Astrocyte (in vitro differentiated cells and primary cell): ENCODE measurements around the gene EMB. TPM values are rescaled to one million over a fixed set of nuclear protein-coding genes. Genes with fewer than 3 reads are reported as not detected.
"Not testable (repeated sequence)": the region's sequence is repeated elsewhere in the genome, so short reads cannot be mapped to it uniquely, and the experiment has no call there.

Source experiments
- DNase-seq: peaks from one replicate; pipeline ENCODE4 v3.0.0-alpha.2; 2010; ENCODE audit warnings: low read depth
- FAIRE-seq: peaks from 2 replicates; lab custom pipeline; 2011; peaks lifted over from hg19 to GRCh38; lab: Jason Lieb, UNC
- H2AFZ ChIP-seq: 2 replicates; pipeline ENCODE4 v1.6.0; 2012; ENCODE audit warnings: low read depth, low read length, inconsistent platforms
- H3K27ac ChIP-seq: 2 replicates; pipeline ENCODE4 v1.5.1; 2011; ENCODE audit warnings: low read depth, low read length, inconsistent platforms
- H3K27me3 ChIP-seq: 2 replicates; pipeline ENCODE4 v1.6.0; 2011; ENCODE audit warnings: low read length, inconsistent platforms; ENCODE audit not compliant: insufficient read depth
- H3K36me3 ChIP-seq: 2 replicates; pipeline ENCODE4 v1.5.1; 2011; ENCODE audit warnings: low read length, inconsistent platforms; ENCODE audit not compliant: insufficient read depth
- H3K4me1 ChIP-seq: 2 replicates; pipeline ENCODE4 v1.5.1; 2011; ENCODE audit warnings: low read length, inconsistent platforms; ENCODE audit not compliant: insufficient read depth
- H3K4me2 ChIP-seq: 2 replicates; pipeline ENCODE4 v1.6.0; 2012; ENCODE audit warnings: low read length, inconsistent platforms
- H3K4me3 ChIP-seq: 2 replicates; pipeline ENCODE4 v1.5.1; 2011; ENCODE audit warnings: low read depth, mild to moderate bottlenecking, low read length, inconsistent platforms; ENCODE audit not compliant: insufficient read depth
- H3K79me2 ChIP-seq: 2 replicates; pipeline ENCODE4 v1.6.0; 2012; ENCODE audit warnings: mild to moderate bottlenecking, low read length, inconsistent platforms; ENCODE audit not compliant: insufficient read depth
- H3K9ac ChIP-seq: 2 replicates; pipeline ENCODE4 v1.6.0; 2012; ENCODE audit warnings: mild to moderate bottlenecking, low read length, inconsistent platforms
- H3K9me3 ChIP-seq: 2 replicates; pipeline ENCODE4 v1.5.1; 2012; ENCODE audit warnings: low read depth, mild to moderate bottlenecking, low read length, inconsistent platforms; ENCODE audit not compliant: insufficient read depth
- H4K20me1 ChIP-seq: 2 replicates; pipeline ENCODE4 v1.6.0; 2012; ENCODE audit warnings: low read length, inconsistent platforms; ENCODE audit not compliant: insufficient read depth
- H3K27ac Mint-ChIP-seq: one replicate; pipeline ENCODE4 v1.8.0; 2021; ENCODE audit warnings: mild to moderate bottlenecking, mixed read lengths; ENCODE audit not compliant: unreplicated experiment
- H3K27me3 Mint-ChIP-seq: one replicate; pipeline ENCODE4 v1.8.0; 2021; ENCODE audit warnings: low read depth, mixed read lengths; ENCODE audit not compliant: unreplicated experiment
- H3K36me3 Mint-ChIP-seq: one replicate; pipeline ENCODE4 v1.8.0; 2021; ENCODE audit warnings: low read depth, mixed read lengths; ENCODE audit not compliant: unreplicated experiment
- H3K4me1 Mint-ChIP-seq: one replicate; pipeline ENCODE4 v1.8.0; 2021; ENCODE audit warnings: low read depth, mixed read lengths; ENCODE audit not compliant: unreplicated experiment
- H3K4me3 Mint-ChIP-seq: one replicate; pipeline ENCODE4 v1.8.0; 2021; ENCODE audit warnings: mild to moderate bottlenecking, moderate library complexity, mixed read lengths; ENCODE audit not compliant: unreplicated experiment
- H3K9me3 Mint-ChIP-seq: one replicate; pipeline ENCODE4 v1.8.0; 2021; ENCODE audit warnings: mild to moderate bottlenecking, mixed read lengths; ENCODE audit not compliant: unreplicated experiment
- CTCF ChIP-seq: IDR thresholded peaks from 2 replicates; pipeline ENCODE4 v1.5.1; 2011; ENCODE audit warnings: low read depth, mild to moderate bottlenecking, inconsistent platforms, low read length, moderate library complexity; ENCODE audit not compliant: insufficient read depth
- EZH2 ChIP-seq: IDR thresholded peaks from 2 replicates; pipeline ENCODE4 v1.6.1; 2012; ENCODE audit warnings: mild to moderate bottlenecking, low read length, inconsistent platforms; ENCODE audit not compliant: insufficient read depth
- total RNA-seq: library from RNA; stranded (reverse); gene quantifications from 2 replicates; pipeline ENCODE4 v1.2.1, GENCODE V29; 2021

EMB gene
- total RNA-seq, 1 donor from 2014 or later = 25.7 TPM

- H3K4me3 Mint-ChIP-seq = not testable (repeated sequence)
- H3K9me3 Mint-ChIP-seq = peaks cover 20% of the 10 kb centered on the region
Observed at GRCh38 chr5:50369287-50370033, 71.6 kb downstream of the EMB start.

GRCh38 chr5:50365426-50366251 is 75.4 kb downstream of the EMB start:
- DNase-seq (no peak), FAIRE-seq (no peak)
- Mint-ChIP-seq H3K36me3 (peaks cover 6% of the 10 kb centered on the region), H3K4me1 (no peaks in the 10 kb centered on the region), H3K9me3 (peaks cover 19% of the 10 kb centered on the region), H3K27ac (no peak overlapping the region), H3K27me3 (no peaks in the 10 kb centered on the region), H3K4me3 (no peak overlapping the region)
- peaks cover 3% of the 10 kb centered on the region for H3K9me3 ChIP-seq
- H2AFZ ChIP-seq = no peak overlapping the region
- H4K20me1 ChIP-seq = no peaks in the 10 kb centered on the region
- TF ChIP-seq EZH2 (no peak), CTCF (no peak)
- no peak overlapping the region for H3K4me3 ChIP-seq
- no peaks in the 10 kb centered on the region for H3K36me3 ChIP-seq
- no peaks in the 10 kb centered on the region for H3K79me2 ChIP-seq
- no peaks in the 10 kb centered on the region for H3K27me3 ChIP-seq
- H3K4me2 ChIP-seq = no peak overlapping the region
- H3K9ac ChIP-seq = no peak overlapping the region
- H3K27ac ChIP-seq = no peak overlapping the region
- H3K4me1 ChIP-seq = no peaks in the 10 kb centered on the region

More at GRCh38 chr5:50369287-50370033, 71.6 kb downstream of the EMB start:
- not testable (repeated sequence) for H3K36me3 Mint-ChIP-seq, H3K27me3 ChIP-seq, H3K27ac ChIP-seq, H2AFZ ChIP-seq, H4K20me1 ChIP-seq, FAIRE-seq, H3K27ac Mint-ChIP-seq, H3K79me2 ChIP-seq, H3K27me3 Mint-ChIP-seq, H3K4me1 Mint-ChIP-seq, H3K4me1 ChIP-seq, H3K9me3 ChIP-seq, H3K36me3 ChIP-seq, H3K9ac ChIP-seq, H3K4me3 ChIP-seq, H3K4me2 ChIP-seq, DNase-seq

- not testable (repeated sequence) for DNase-seq, H3K27me3 Mint-ChIP-seq, H3K36me3 ChIP-seq, H3K9ac ChIP-seq, H2AFZ ChIP-seq, H3K4me1 Mint-ChIP-seq, H3K27me3 ChIP-seq, H3K4me1 ChIP-seq, H3K9me3 ChIP-seq, FAIRE-seq, H3K27ac ChIP-seq, H3K36me3 Mint-ChIP-seq, H4K20me1 ChIP-seq, H3K4me3 Mint-ChIP-seq, H3K4me2 ChIP-seq, H3K27ac Mint-ChIP-seq, H3K4me3 ChIP-seq, H3K79me2 ChIP-seq
- peaks cover 16% of the 10 kb centered on the region for H3K9me3 Mint-ChIP-seq
Observed at GRCh38 chr5:50364535-50365309, 76.4 kb downstream of the EMB start.
